Measurements from ENCODE around the gene POU2AF2. TPM values are rescaled to one million over a fixed set of nuclear protein-coding genes. Genes with fewer than 3 reads are reported as not detected.

The POU2AF2 gene
- polyA plus RNA-seq, 3 donors = not detected

DNA sequence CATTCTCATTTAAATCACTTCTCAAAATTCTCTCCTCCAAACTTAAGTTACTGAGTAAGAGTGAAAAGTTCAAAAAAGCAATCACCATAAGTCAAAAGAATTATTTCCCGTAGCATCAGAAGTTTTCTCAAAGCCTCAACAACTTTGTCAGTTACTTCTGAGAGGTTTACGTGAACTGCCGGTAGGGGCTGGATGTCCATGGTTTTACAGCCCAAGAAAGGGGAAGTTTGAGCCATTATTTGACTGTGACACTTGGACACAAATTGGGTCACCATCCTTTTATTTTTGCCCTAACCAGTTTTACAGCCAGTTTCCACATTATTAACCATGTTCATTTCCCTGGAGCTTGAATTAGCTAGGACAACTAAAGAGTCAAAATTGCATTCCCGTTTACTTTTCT is 60.4 kb downstream of the POU2AF2 start:
- H3K4me3 ChIP-seq (replicated peaks in 1 of 3; ENCODE audit: low read depth in 2 of 3, low read length in 3 of 3) = no peak overlapping the region
- DNase-seq = no peak
- H3K4me1 ChIP-seq (ENCODE audit: control insufficient read depth in 1 of 2, insufficient read depth in 2 of 2, low read length in 2 of 2) = no peaks in the 10 kb centered on the region
- H3K36me3 Mint-ChIP-seq = no peaks in the 10 kb centered on the region
- H3K9ac ChIP-seq (ENCODE audit: insufficient read depth, low read length, poor library complexity, severe bottlenecking) = no peak overlapping the region
- H3K27ac ChIP-seq (ENCODE audit: low read depth in 1 of 2, low read length in 2 of 2) = no peak overlapping the region
- H3K4me2 ChIP-seq (replicated peaks; ENCODE audit: extremely low read depth, low read length, poor library complexity, severe bottlenecking) = no peak overlapping the region
- no peaks in the 10 kb centered on the region for H3K4me1 Mint-ChIP-seq
- H4K20me1 ChIP-seq (ENCODE audit: insufficient read depth, low read length) = no peaks in the 10 kb centered on the region
- no peak overlapping the region for H3K27ac Mint-ChIP-seq
- intact Hi-C loops (cut with micrococcal nuclease) = no loop called here
- H3K27me3 Mint-ChIP-seq (ENCODE audit: low read depth in 3 of 3) = peaks cover 9 to 28% (median 12%) of the 10 kb centered on the region in 3 donors
- H3K79me2 ChIP-seq (ENCODE audit: insufficient read depth, low read length) = no peaks in the 10 kb centered on the region
- no peaks in the 10 kb centered on the region for H3K9me3 ChIP-seq (replicated peaks in 1 of 2; ENCODE audit: control insufficient read depth in 1 of 2, insufficient read depth in 1 of 2, low read length in 2 of 2)
- no peak overlapping the region for H2AFZ ChIP-seq (ENCODE audit: insufficient read depth, low read depth, low read length, poor library complexity, severe bottlenecking)
- H3K9me3 Mint-ChIP-seq = no peaks in the 10 kb centered on the region
- no peaks in the 10 kb centered on the region for H3K36me3 ChIP-seq (replicated peaks in 1 of 2; ENCODE audit: control insufficient read depth in 1 of 2, insufficient read depth in 2 of 2, low read length in 2 of 2)
- no peak overlapping the region for H3K4me3 Mint-ChIP-seq
- WGBS (ENCODE audit: insufficient coverage) = 53% methylated on average over 2 of the region's 4 CpGs
- peaks cover 4 to 7% of the 10 kb centered on the region in 2 donors for H3K27me3 ChIP-seq (ENCODE audit: control insufficient read depth in 2 of 2, insufficient read depth in 2 of 2, low read length in 2 of 2)
- TF ChIP-seq, protein P1, sequence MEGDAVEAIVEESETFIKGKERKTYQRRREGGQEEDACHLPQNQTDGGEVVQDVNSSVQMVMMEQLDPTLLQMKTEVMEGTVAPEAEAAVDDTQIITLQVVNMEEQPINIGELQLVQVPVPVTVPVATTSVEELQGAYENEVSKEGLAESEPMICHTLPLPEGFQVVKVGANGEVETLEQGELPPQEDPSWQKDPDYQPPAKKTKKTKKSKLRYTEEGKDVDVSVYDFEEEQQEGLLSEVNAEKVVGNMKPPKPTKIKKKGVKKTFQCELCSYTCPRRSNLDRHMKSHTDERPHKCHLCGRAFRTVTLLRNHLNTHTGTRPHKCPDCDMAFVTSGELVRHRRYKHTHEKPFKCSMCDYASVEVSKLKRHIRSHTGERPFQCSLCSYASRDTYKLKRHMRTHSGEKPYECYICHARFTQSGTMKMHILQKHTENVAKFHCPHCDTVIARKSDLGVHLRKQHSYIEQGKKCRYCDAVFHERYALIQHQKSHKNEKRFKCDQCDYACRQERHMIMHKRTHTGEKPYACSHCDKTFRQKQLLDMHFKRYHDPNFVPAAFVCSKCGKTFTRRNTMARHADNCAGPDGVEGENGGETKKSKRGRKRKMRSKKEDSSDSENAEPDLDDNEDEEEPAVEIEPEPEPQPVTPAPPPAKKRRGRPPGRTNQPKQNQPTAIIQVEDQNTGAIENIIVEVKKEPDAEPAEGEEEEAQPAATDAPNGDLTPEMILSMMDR (IDR thresholded peaks at IDR 0.05) = no peak

DNA sequence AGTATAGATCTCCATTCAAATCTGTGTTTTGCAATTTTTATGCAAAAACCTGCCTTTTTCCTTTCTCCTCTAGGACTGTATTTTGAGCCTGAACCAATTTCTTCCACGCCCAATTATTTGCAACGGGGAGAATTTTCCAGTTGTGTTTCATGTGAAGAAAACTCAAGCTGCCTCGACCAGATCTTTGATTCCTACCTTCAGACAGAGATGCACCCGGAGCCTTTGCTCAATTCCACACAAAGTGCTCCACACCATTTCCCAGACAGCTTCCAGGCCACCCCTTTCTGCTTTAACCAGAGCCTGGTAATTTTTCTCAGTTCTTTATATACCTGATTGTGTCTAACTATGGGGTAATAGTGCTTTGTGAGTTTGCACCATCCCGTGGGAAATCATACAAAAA is 60.8 kb downstream of the POU2AF2 start:
- Histone ChIP-seq H4K20me1 (ENCODE audit: insufficient read depth, low read length) (no peaks in the 10 kb centered on the region), H3K4me2 (replicated peaks; ENCODE audit: extremely low read depth, low read length, poor library complexity, severe bottlenecking) (no peak overlapping the region), H3K27me3 (ENCODE audit: control insufficient read depth in 2 of 2, insufficient read depth in 2 of 2, low read length in 2 of 2) (peaks cover 2 to 3% of the 10 kb centered on the region in 2 donors), H2AFZ (ENCODE audit: insufficient read depth, low read depth, low read length, poor library complexity, severe bottlenecking) (no peak overlapping the region), H3K27ac (ENCODE audit: low read depth in 1 of 2, low read length in 2 of 2) (no peak overlapping the region), H3K79me2 (ENCODE audit: insufficient read depth, low read length) (no peaks in the 10 kb centered on the region), H3K9ac (ENCODE audit: insufficient read depth, low read length, poor library complexity, severe bottlenecking) (no peak overlapping the region), H3K36me3 (replicated peaks in 1 of 2; ENCODE audit: control insufficient read depth in 1 of 2, insufficient read depth in 2 of 2, low read length in 2 of 2) (no peaks in the 10 kb centered on the region), H3K4me1 (ENCODE audit: control insufficient read depth in 1 of 2, insufficient read depth in 2 of 2, low read length in 2 of 2) (no peaks in the 10 kb centered on the region), H3K9me3 (replicated peaks in 1 of 2; ENCODE audit: control insufficient read depth in 1 of 2, insufficient read depth in 1 of 2, low read length in 2 of 2) (no peaks in the 10 kb centered on the region), H3K4me3 (replicated peaks in 1 of 3; ENCODE audit: low read depth in 2 of 3, low read length in 3 of 3) (no peak overlapping the region)
- intact Hi-C loops (cut with micrococcal nuclease) = no loop called here
- Mint-ChIP-seq H3K27me3 (ENCODE audit: low read depth in 3 of 3) (peaks cover 5 to 25% (median 10%) of the 10 kb centered on the region in 3 donors), H3K36me3 (no peaks in the 10 kb centered on the region), H3K4me3 (no peak overlapping the region), H3K4me1 (no peaks in the 10 kb centered on the region), H3K9me3 (no peaks in the 10 kb centered on the region), H3K27ac (no peak overlapping the region)
- DNase-seq = no peak
- TF ChIP-seq, protein P1 (IDR thresholded peaks at IDR 0.05) = no peak
- 100% methylated on average over 2 of the region's 5 CpGs for WGBS (ENCODE audit: insufficient coverage)

Measured in CD14-positive monocyte (primary cell).